Breast epithelium (tissue), 3 donors: ENCODE data around the gene LMOD3.

Source experiments
- CTCF ChIP-seq, 3 donors: fragments of 450-650 bp; IDR thresholded peaks; one replicate each; pipeline ENCODE4 v1.5.1; 2016 to 2017; ENCODE audit warnings: antibody characterized with exemption in 3 of 3, mild to moderate bottlenecking in 3 of 3, moderate library complexity in 3 of 3
- POLR2AphosphoS5 ChIP-seq, 3 donors: sonication (generic); formaldehyde crosslinking; IDR thresholded peaks; one replicate each; pipeline ENCODE4 v1.6.1; 2017; ENCODE audit warnings: antibody characterized with exemption in 3 of 3

GRCh38 chr3:69126999-69127398 is 4.6 kb upstream of the LMOD3 start:
- no peak for TF ChIP-seq CTCF (IDR thresholded peaks at IDR 0.05)
- TF ChIP-seq POLR2AphosphoS5 (IDR thresholded peaks at IDR 0.05): no peak
